Measurements from ENCODE around the gene KRT71. TPM values are rescaled to one million over a fixed set of nuclear protein-coding genes. Genes with fewer than 3 reads are reported as not detected.

KRT71 gene
- total and polyA plus RNA-seq, 2 of the 8 experiments (the other 6 are each of a cell fraction or from before 2014, with no cell fraction given), result not detected

- H3K14ac ChIP-seq (ENCODE audit: insufficient read length), result no peak overlapping the region
- no peak overlapping the region for H3K4ac ChIP-seq (replicated peaks; ENCODE audit: insufficient read length, low read depth, low read length)
- no peak overlapping the region for H2AK5ac ChIP-seq (ENCODE audit: low read depth, low read length)
- no peaks in the 10 kb centered on the region for H3K79me2 ChIP-seq (ENCODE audit: control insufficient read depth in 1 of 2, insufficient read depth in 2 of 2, low read length in 2 of 2)
- H3K4me3 ChIP-seq (ENCODE audit: extremely low read depth in 1 of 4, insufficient read depth in 2 of 4, low read depth in 3 of 4, low read length in 4 of 4), result no peak overlapping the region
- H4K20me1 ChIP-seq (replicated peaks in 1 of 2; ENCODE audit: control insufficient read depth in 1 of 2, insufficient read depth in 2 of 2, low read length in 2 of 2), result no peaks in the 10 kb centered on the region
- DNase-seq (ENCODE audit: low read depth in 1 of 2, low spot score in 2 of 2) (no peak), FAIRE-seq (no peak)
- no peak overlapping the region for H3K18ac ChIP-seq (ENCODE audit: extremely low read depth, low read length)
- H2AFZ ChIP-seq (ENCODE audit: low read length), result no peak overlapping the region
- H3K27me3 ChIP-seq (replicated peaks in 1 of 4; ENCODE audit: control insufficient read depth in 3 of 4, extremely low read depth in 1 of 4, insufficient read depth in 3 of 4, low read length in 3 of 4), result no peaks in the 10 kb centered on the region; a peak in 1 of 7 replicates
- no peaks in the 10 kb centered on the region for H3K9me3 ChIP-seq (ENCODE audit: insufficient read depth in 2 of 2, low read depth in 1 of 2, low read length in 1 of 2)
- no peak overlapping the region for H3K56ac ChIP-seq (replicated peaks; ENCODE audit: insufficient read length, low read depth, low read length)
- H3K27ac ChIP-seq (ENCODE audit: low read depth, low read length), result no peak overlapping the region
- no peak overlapping the region for H3K23ac ChIP-seq (ENCODE audit: insufficient read length)
- no peak overlapping the region for H2BK20ac ChIP-seq (ENCODE audit: low read length)
- 0 out of 7 replicates have a peak, but pooled peaks cover 0 to 1% (median 0%) of the 10 kb centered on the region in 4 experiments for H3K4me1 ChIP-seq (replicated peaks in 1 of 4; ENCODE audit: control insufficient read depth in 3 of 4, insufficient read depth in 4 of 4, low read length in 3 of 4)
- CTCF ChIA-PET (ENCODE audit: partially characterized antibody), result interaction anchor here (0.9 to 1.6 kb wide), 6 partner anchors 9 to 133 kb away, joined by 3 to 4 read pairs (median 4); partner anchors contain the start of gene KRT74
- no peak overlapping the region for H2BK5ac ChIP-seq (ENCODE audit: low read depth, low read length)
- POLR2A ChIA-PET (ENCODE audit: partially characterized antibody), result no interaction called here
- no peaks in the 10 kb centered on the region for H3K36me3 ChIP-seq (ENCODE audit: control insufficient read depth in 2 of 4, insufficient read depth in 4 of 4, low read length in 3 of 4)
- H3K79me1 ChIP-seq (ENCODE audit: low read depth, low read length), result no peaks in the 10 kb centered on the region
- no peak overlapping the region for H4K91ac ChIP-seq (replicated peaks; ENCODE audit: insufficient read length, low read length)
- peak overlapping the region; percentile 29; the same call in 1 of the 2 replicates for H4K8ac ChIP-seq (ENCODE audit: extremely low read depth, insufficient read depth, low read length)
- no peak overlapping the region for H2BK12ac ChIP-seq (ENCODE audit: low read depth, low read length)
- no peak overlapping the region for H2BK15ac ChIP-seq (ENCODE audit: low read length)
- WGBS, 2 experiments (ENCODE audit: extremely low coverage in 1 of 2, insufficient coverage in 1 of 2, insufficient read length in 1 of 2, insufficient replicate concordance in 2 of 2, low coverage in 1 of 2, low lambda C conversion rate in 2 of 2, missing lambda C conversion rate in 1 of 2), result 93% methylated on average over 7 of the region's 8 CpGs; no CpG with 5 or more reads in 1 of the 2 experiments
- no peak overlapping the region for H3K4me2 ChIP-seq (ENCODE audit: insufficient read depth in 1 of 2, low read depth in 2 of 2, low read length in 2 of 2)
- H3K23me2 ChIP-seq (ENCODE audit: low read depth, low read length), result no peaks in the 10 kb centered on the region
- H2BK120ac ChIP-seq (replicated peaks; ENCODE audit: low read depth, low read length), result no peak overlapping the region
- H3K9ac ChIP-seq (replicated peaks in 1 of 4; ENCODE audit: extremely low read depth in 1 of 4, low read depth in 3 of 4, low read length in 3 of 4), result no peak overlapping the region
- no peak overlapping the region for H4K5ac ChIP-seq (ENCODE audit: insufficient read length, low read depth, low read length)
- TF ChIP-seq, protein P1, sequence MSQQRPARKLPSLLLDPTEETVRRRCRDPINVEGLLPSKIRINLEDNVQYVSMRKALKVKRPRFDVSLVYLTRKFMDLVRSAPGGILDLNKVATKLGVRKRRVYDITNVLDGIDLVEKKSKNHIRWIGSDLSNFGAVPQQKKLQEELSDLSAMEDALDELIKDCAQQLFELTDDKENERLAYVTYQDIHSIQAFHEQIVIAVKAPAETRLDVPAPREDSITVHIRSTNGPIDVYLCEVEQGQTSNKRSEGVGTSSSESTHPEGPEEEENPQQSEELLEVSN (IDR thresholded peaks at IDR 0.05), result no peak
- TF ChIP-seq, protein P2, sequence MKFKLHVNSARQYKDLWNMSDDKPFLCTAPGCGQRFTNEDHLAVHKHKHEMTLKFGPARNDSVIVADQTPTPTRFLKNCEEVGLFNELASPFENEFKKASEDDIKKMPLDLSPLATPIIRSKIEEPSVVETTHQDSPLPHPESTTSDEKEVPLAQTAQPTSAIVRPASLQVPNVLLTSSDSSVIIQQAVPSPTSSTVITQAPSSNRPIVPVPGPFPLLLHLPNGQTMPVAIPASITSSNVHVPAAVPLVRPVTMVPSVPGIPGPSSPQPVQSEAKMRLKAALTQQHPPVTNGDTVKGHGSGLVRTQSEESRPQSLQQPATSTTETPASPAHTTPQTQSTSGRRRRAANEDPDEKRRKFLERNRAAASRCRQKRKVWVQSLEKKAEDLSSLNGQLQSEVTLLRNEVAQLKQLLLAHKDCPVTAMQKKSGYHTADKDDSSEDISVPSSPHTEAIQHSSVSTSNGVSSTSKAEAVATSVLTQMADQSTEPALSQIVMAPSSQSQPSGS (IDR thresholded peaks at IDR 0.05; ENCODE audit: low read length), result no peak
- no peak for TF ChIP-seq JUND (IDR thresholded peaks at IDR 0.05; ENCODE audit: low read length)
- TF ChIP-seq, protein P3, sequence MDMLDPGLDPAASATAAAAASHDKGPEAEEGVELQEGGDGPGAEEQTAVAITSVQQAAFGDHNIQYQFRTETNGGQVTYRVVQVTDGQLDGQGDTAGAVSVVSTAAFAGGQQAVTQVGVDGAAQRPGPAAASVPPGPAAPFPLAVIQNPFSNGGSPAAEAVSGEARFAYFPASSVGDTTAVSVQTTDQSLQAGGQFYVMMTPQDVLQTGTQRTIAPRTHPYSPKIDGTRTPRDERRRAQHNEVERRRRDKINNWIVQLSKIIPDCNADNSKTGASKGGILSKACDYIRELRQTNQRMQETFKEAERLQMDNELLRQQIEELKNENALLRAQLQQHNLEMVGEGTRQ (IDR thresholded peaks at IDR 0.05; ENCODE audit: low read length), result no peak
- TF ChIP-seq KDM5A (IDR thresholded peaks at IDR 0.05; ENCODE audit: low read length), result no peak
- TF ChIP-seq FOSL1 (IDR thresholded peaks at IDR 0.05; ENCODE audit: insufficient read depth, low read depth, low read length), result no peak
- no peak for TF ChIP-seq BRCA1 (IDR thresholded peaks at IDR 0.05; ENCODE audit: low read depth, low read length)
- TF ChIP-seq JUN (IDR thresholded peaks at IDR 0.05; ENCODE audit: low read depth, low read length), result no peak
- TF ChIP-seq TCF12 (IDR thresholded peaks at IDR 0.05; ENCODE audit: low read depth, low read length), result no peak
- no peak for TF ChIP-seq BACH1 (IDR thresholded peaks at IDR 0.05; ENCODE audit: low read length)
- TF ChIP-seq CHD2 (IDR thresholded peaks at IDR 0.05; ENCODE audit: low read length), result no peak
Observed at GRCh38 chr12:52528641-52529143, 24.3 kb downstream of the KRT71 start.

Measured in H1 (cell line).